Measurements from ENCODE around the gene PALB2. TPM values are rescaled to one million over a fixed set of nuclear protein-coding genes. Genes with fewer than 3 reads are reported as not detected.

The PALB2 gene
- total and polyA plus RNA-seq, 2 of the 13 experiments (the other 11 are each of a cell fraction or from before 2014, with no cell fraction given) = 12.1 to 40.9 TPM

GRCh38 chr16:23678430-23679273 is 37.5 kb upstream of the PALB2 start, which contains the start of gene PLK1 (continued):
- peak; percentile 100 for TF ChIP-seq POGK (CRISPR knock-in tag; conservative IDR thresholded peaks at IDR 0.05)
- no peak for TF ChIP-seq GPN1 (CRISPR knock-in tag; IDR thresholded peaks at IDR 0.05; ENCODE audit: borderline replicate concordance)
- peak; percentile 79; the same call in 1 of the 2 replicates for TF ChIP-seq ZNF691 (CRISPR knock-in tag; IDR thresholded peaks at IDR 0.05; ENCODE audit: borderline replicate concordance, low read depth)
- TF ChIP-seq PRDM10 (CRISPR knock-in tag; IDR thresholded peaks at IDR 0.05; ENCODE audit: low read depth) = peak; percentile 70; the same call in 1 of the 2 replicates
- TF ChIP-seq ZMAT5 (CRISPR knock-in tag; IDR thresholded peaks at IDR 0.05; ENCODE audit: borderline replicate concordance, low read depth) = no peak
- TF ChIP-seq ZNF605 (CRISPR knock-in tag; IDR thresholded peaks at IDR 0.05) = peak; percentile 96
- no peak for TF ChIP-seq CBX2 (IDR thresholded peaks at IDR 0.05; ENCODE audit: low read depth, low read length)
- peak; percentile 100 for TF ChIP-seq CBX2 (CRISPR knock-in tag; IDR thresholded peaks at IDR 0.05; ENCODE audit: low read depth)
- TF ChIP-seq ELF1 (CRISPR knock-in tag; IDR thresholded peaks at IDR 0.05) = peak; percentile 68; the same call in 1 of the 2 replicates
- peak; percentile 89 for TF ChIP-seq ZFP82 (CRISPR knock-in tag; IDR thresholded peaks at IDR 0.05; ENCODE audit: borderline replicate concordance)
- TF ChIP-seq ZNF33B (CRISPR knock-in tag; IDR thresholded peaks at IDR 0.05) = peak; percentile 55; the same call in 1 of the 2 replicates
- TF ChIP-seq ZNF570 (CRISPR knock-in tag; IDR thresholded peaks at IDR 0.05; ENCODE audit: borderline replicate concordance) = no peak
- TF ChIP-seq HDAC1 (CRISPR knock-in tag; IDR thresholded peaks at IDR 0.05) = peak; percentile 100
- TF ChIP-seq FOXA3 (CRISPR knock-in tag; IDR thresholded peaks at IDR 0.05) = peak; percentile 54; the same call in 1 of the 2 replicates
- peak; percentile 70; the same call in 1 of the 2 replicates for TF ChIP-seq ZMAT3 (CRISPR knock-in tag; conservative IDR thresholded peaks at IDR 0.05)
- TF ChIP-seq ZNF704 (CRISPR knock-in tag; IDR thresholded peaks at IDR 0.05; ENCODE audit: borderline replicate concordance) = peak; percentile 25; the same call in 1 of the 2 replicates
- peak; percentile 38; the same call in 1 of the 2 replicates for TF ChIP-seq ZNF484 (CRISPR knock-in tag; IDR thresholded peaks at IDR 0.05; ENCODE audit: borderline replicate concordance, low read depth)
- TF ChIP-seq ZBTB2 (CRISPR knock-in tag; IDR thresholded peaks at IDR 0.05; ENCODE audit: low read depth) = peak; percentile 99

Measured in HepG2 (cell line).